Trophoblast cell (in vitro differentiated cells and primary cell): Measurements from ENCODE around the gene BORCS8.

Source experiments
- DNase-seq, 2 donors: peaks; one replicate each; pipeline ENCODE4 v3.0.0-alpha.2; 2016
- H2AFZ ChIP-seq: 2 replicates; pipeline ENCODE4 v1.6.1; 2013; ENCODE audit warnings: low read length, moderate library complexity, mild to moderate bottlenecking; ENCODE audit not compliant: insufficient read depth, poor library complexity
- H2AK5ac ChIP-seq: 2 replicates; pipeline ENCODE4 v1.6.1; 2013; ENCODE audit warnings: mild to moderate bottlenecking, low read length
- H2BK120ac ChIP-seq: 2 replicates; pipeline ENCODE4 v1.6.1; 2013; ENCODE audit warnings: low read length, mild to moderate bottlenecking, moderate library complexity; ENCODE audit not compliant: insufficient read depth, poor library complexity
- H2BK12ac ChIP-seq: 2 replicates; pipeline ENCODE4 v1.6.1; 2013; ENCODE audit warnings: mild to moderate bottlenecking, low read length, moderate library complexity
- H2BK5ac ChIP-seq: 2 replicates; pipeline ENCODE4 v1.6.1; 2013; ENCODE audit warnings: low read length, low read depth, moderate library complexity, mild to moderate bottlenecking; ENCODE audit not compliant: poor library complexity
- H3K14ac ChIP-seq: 2 replicates; pipeline ENCODE4 v1.6.1; 2013; ENCODE audit warnings: mild to moderate bottlenecking, low read length
- H3K18ac ChIP-seq: 2 replicates; pipeline ENCODE4 v1.6.1; 2013; ENCODE audit warnings: mild to moderate bottlenecking, low read length
- H3K23ac ChIP-seq: 2 replicates; pipeline ENCODE4 v1.6.1; 2013; ENCODE audit warnings: low read length
- H3K27ac ChIP-seq: 2 replicates; pipeline ENCODE4 v1.5.1; 2013; ENCODE audit warnings: low read depth, mild to moderate bottlenecking, inconsistent platforms, low read length, moderate library complexity
- H3K27me3 ChIP-seq: 2 replicates; pipeline ENCODE4 v1.6.1; 2013; ENCODE audit warnings: inconsistent platforms, mild to moderate bottlenecking, low read length, moderate library complexity; ENCODE audit not compliant: insufficient read depth
- H3K36me3 ChIP-seq, 2 experiments: 1 replicate in 1 of 2; 2 replicates in 1 of 2; pipeline ENCODE4 v1.6.1; 2013; ENCODE audit warnings: low read length in 2 of 2, mild to moderate bottlenecking in 2 of 2, moderate library complexity in 1 of 2; ENCODE audit not compliant: insufficient read depth in 2 of 2, control insufficient read depth in 1 of 2
- H3K4ac ChIP-seq: 2 replicates; pipeline ENCODE4 v1.6.1; 2013; ENCODE audit warnings: low read depth, mild to moderate bottlenecking, low read length, moderate library complexity
- H3K4me1 ChIP-seq, 2 experiments: 1 replicate in 1 of 2; 2 replicates in 1 of 2; pipeline ENCODE4 v1.6.1; 2013; ENCODE audit warnings: low read length in 2 of 2, mild to moderate bottlenecking in 2 of 2, moderate library complexity in 1 of 2; ENCODE audit not compliant: insufficient read depth in 2 of 2, control insufficient read depth in 1 of 2
- H3K4me2 ChIP-seq: 2 replicates; pipeline ENCODE4 v1.6.1; 2013; ENCODE audit warnings: inconsistent platforms, mild to moderate bottlenecking, low read length, moderate library complexity
- H3K4me3 ChIP-seq: 2 replicates; pipeline ENCODE4 v1.5.1; 2013; ENCODE audit warnings: mild to moderate bottlenecking, low read depth, low read length, inconsistent platforms
- H3K79me1 ChIP-seq: one replicate; pipeline ENCODE4 v1.6.1; 2013; ENCODE audit warnings: low read length
- H3K79me2 ChIP-seq: 2 replicates; pipeline ENCODE4 v1.6.1; 2013; ENCODE audit warnings: low read length, mild to moderate bottlenecking; ENCODE audit not compliant: control insufficient read depth, insufficient read depth, poor library complexity
- H3K9ac ChIP-seq: 2 replicates; pipeline ENCODE4 v1.6.1; 2013; ENCODE audit warnings: mild to moderate bottlenecking, low read length
- H3K9me3 ChIP-seq: 2 replicates; pipeline ENCODE4 v1.6.1; 2013; ENCODE audit warnings: low read depth, mild to moderate bottlenecking, control low read depth, inconsistent platforms, low read length; ENCODE audit not compliant: insufficient read depth
- H4K12ac ChIP-seq: 2 replicates; pipeline ENCODE4 v1.6.1; 2013; ENCODE audit warnings: low read depth, mild to moderate bottlenecking, low read length, moderate library complexity
- H4K8ac ChIP-seq: 2 replicates; pipeline ENCODE4 v1.6.1; 2013; ENCODE audit warnings: low read depth, mild to moderate bottlenecking, low read length, moderate library complexity
- H4K91ac ChIP-seq: one replicate; pipeline ENCODE4 v1.6.1; 2013; ENCODE audit warnings: low read depth, mild to moderate bottlenecking, low read length, moderate library complexity
- WGBS: extraction: QIAGEN DNeasy Blood & Tissue Kit; methylation state at CpG from one replicate; pipeline ENCODE4 v1.1.7; 2013; ENCODE audit warnings: missing lambda C conversion rate; ENCODE audit not compliant: insufficient read length, insufficient coverage; ENCODE audit errors: extremely low coverage; 5-methylcytosine and 5-hydroxymethylcytosine counted together

BORCS8 gene

GRCh38 chr19:19205416-19206410, 13.8 kb upstream of the BORCS8 start:
- Histone ChIP-seq H2BK5ac (no peak overlapping the region), H2BK12ac (no peak overlapping the region), H3K4ac (no peak overlapping the region), H3K4me2 (no peak overlapping the region), H4K91ac (no peak overlapping the region), H3K79me1 (peaks cover 5% of the 10 kb centered on the region), H3K9ac (no peak overlapping the region), H4K12ac (no peak overlapping the region), H4K8ac (no peak overlapping the region), H3K36me3 (peaks cover 6% of the 10 kb centered on the region in 2 experiments), H3K4me1 (peaks cover 5 to 7% of the 10 kb centered on the region in 2 experiments), H3K9me3 (peaks cover 6% of the 10 kb centered on the region), H3K27ac (no peak overlapping the region), H3K23ac (no peak overlapping the region), H3K18ac (no peak overlapping the region), H3K14ac (no peak overlapping the region), H3K79me2 (peaks cover 5% of the 10 kb centered on the region), H2AFZ (no peak overlapping the region), H2BK120ac (no peak overlapping the region), H3K27me3 (no peaks in the 10 kb centered on the region), H2AK5ac (no peak overlapping the region), H3K4me3 (no peak overlapping the region)
- DNase-seq: no peak
- WGBS: no CpG with 5 or more reads among the region's 14 CpGs

- no peak overlapping the region for H4K8ac ChIP-seq
- no peak overlapping the region for H3K14ac ChIP-seq
- peaks cover 5% of the 10 kb centered on the region for H3K79me2 ChIP-seq
- H2BK5ac ChIP-seq: no peak overlapping the region
- no peak overlapping the region for H3K27ac ChIP-seq
- H3K4me2 ChIP-seq: no peak overlapping the region
- no peak overlapping the region for H4K91ac ChIP-seq
- H3K9ac ChIP-seq: no peak overlapping the region
- peaks cover 5% of the 10 kb centered on the region for H3K79me1 ChIP-seq
- H2AFZ ChIP-seq: no peak overlapping the region
- no peak overlapping the region for H3K4ac ChIP-seq
- H3K27me3 ChIP-seq: no peaks in the 10 kb centered on the region
- no CpG with 5 or more reads among the region's 13 CpGs for WGBS
- no peak overlapping the region for H3K23ac ChIP-seq
- no peak overlapping the region for H3K18ac ChIP-seq
- no peak overlapping the region for H2AK5ac ChIP-seq
- no peak overlapping the region for H2BK120ac ChIP-seq
- no peak for DNase-seq
- peaks cover 10 to 14% of the 10 kb centered on the region in 2 experiments for H3K36me3 ChIP-seq
- H2BK12ac ChIP-seq: no peak overlapping the region
- H4K12ac ChIP-seq: no peak overlapping the region
- H3K4me3 ChIP-seq: no peak overlapping the region
- H3K9me3 ChIP-seq: peaks cover 8% of the 10 kb centered on the region
- peaks cover 5 to 7% of the 10 kb centered on the region in 2 experiments for H3K4me1 ChIP-seq
Measured at GRCh38 chr19:19204181-19204580, 12.2 kb upstream of the BORCS8 start.

- peak within 1 kb of the TSS; percentile 41 for H2BK120ac ChIP-seq
- peak; percentile 90 to 94 for DNase-seq
- H3K4me3 ChIP-seq: peak within 1 kb of the TSS; percentile 67
- H3K36me3 ChIP-seq: peaks cover 19 to 23% of the 10 kb centered on the region in 2 experiments
- peak within 1 kb of the TSS; percentile 42 for H3K18ac ChIP-seq
- peak within 1 kb of the TSS; percentile 32 for H3K27ac ChIP-seq
- peak within 1 kb of the TSS; percentile 84 for H3K14ac ChIP-seq
- peak within 1 kb of the TSS; percentile 88 for H4K8ac ChIP-seq
- H3K23ac ChIP-seq: no peak within 1 kb of the TSS
- H3K9me3 ChIP-seq: peaks cover 8% of the 10 kb centered on the region
- H4K12ac ChIP-seq: peak within 1 kb of the TSS; percentile 5
- peak within 1 kb of the TSS; percentile 84 for H3K9ac ChIP-seq
- H3K79me1 ChIP-seq: peaks cover 5% of the 10 kb centered on the region
- no CpG with 5 or more reads among the region's 60 CpGs for WGBS
- peaks cover 5 to 7% of the 10 kb centered on the region in 2 experiments for H3K4me1 ChIP-seq
- H2AK5ac ChIP-seq: peak within 1 kb of the TSS; percentile 63
- H2AFZ ChIP-seq: peak within 1 kb of the TSS; percentile 74
- H3K4me2 ChIP-seq: peak within 1 kb of the TSS; percentile 88
- peak within 1 kb of the TSS; percentile 45 for H3K4ac ChIP-seq
- H3K79me2 ChIP-seq: peaks cover 5% of the 10 kb centered on the region
- peak within 1 kb of the TSS; percentile 74 for H4K91ac ChIP-seq
- no peaks in the 10 kb centered on the region for H3K27me3 ChIP-seq
- H2BK5ac ChIP-seq: no peak within 1 kb of the TSS
- H2BK12ac ChIP-seq: no peak within 1 kb of the TSS
Measured at GRCh38 chr19:19203012-19203856, 11.3 kb upstream of the BORCS8 start, which contains the start of gene NR2C2AP. Gene NR2C2AP, minus strand, starts transcription at chr19:19203414. Its CDS starts 354 bp downstream, at chr19:19203060.

- Histone ChIP-seq H3K14ac (peak overlapping the region; percentile 84), H3K27me3 (no peaks in the 10 kb centered on the region), H3K9me3 (peaks cover 8% of the 10 kb centered on the region), H4K91ac (peak overlapping the region; percentile 74), H3K4me2 (peak overlapping the region; percentile 88), H3K4me3 (peak overlapping the region; percentile 67), H4K8ac (peak overlapping the region; percentile 88), H3K18ac (no peak overlapping the region), H2BK5ac (no peak overlapping the region), H4K12ac (peak overlapping the region; percentile 5), H3K79me2 (peaks cover 5% of the 10 kb centered on the region), H3K27ac (no peak overlapping the region), H3K4me1 (peaks cover 5 to 7% of the 10 kb centered on the region in 2 experiments), H3K4ac (peak overlapping the region; percentile 45), H3K23ac (no peak overlapping the region), H2AK5ac (no peak overlapping the region), H2AFZ (no peak overlapping the region), H2BK12ac (no peak overlapping the region), H3K79me1 (peaks cover 5% of the 10 kb centered on the region), H2BK120ac (no peak overlapping the region), H3K9ac (peak overlapping the region; percentile 84), H3K36me3 (peaks cover 25 to 28% of the 10 kb centered on the region in 2 experiments)
- no peak for DNase-seq
- no CpG with 5 or more reads among the region's 11 CpGs for WGBS
Measured at GRCh38 chr19:19202707-19203011, 10.7 kb upstream of the BORCS8 start.
